GM23338 (cell line): Measurements from ENCODE around the gene LTB4R. TPM values are rescaled to one million over a fixed set of nuclear protein-coding genes. Genes with fewer than 3 reads are reported as not detected.

Source experiments
- ATAC-seq: fragments of 200-7000 bp; cut with Tn5 transposase; 3 replicates; pipeline ENCODE4 v1.9.1; 2020
- DNase-seq: peaks from one replicate; pipeline ENCODE4 v3.0.0-alpha.2; 2015; ENCODE audit warnings: low spot score
- H2AFZ ChIP-seq: fragments of 200-600 bp; sonication (generic); 2 replicates; pipeline ENCODE4 v1.8.0; 2016; ENCODE audit warnings: antibody characterized with exemption, mild to moderate bottlenecking, moderate library complexity
- H3F3A ChIP-seq: fragments of 200-600 bp; sonication (generic); replicated peaks from 2 replicates; pipeline ENCODE4 v1.8.0; 2017; ENCODE audit warnings: antibody characterized with exemption, mixed run types, low read depth
- H3K27ac ChIP-seq: fragments of 200-600 bp; sonication (generic); 2 replicates; pipeline ENCODE4 v1.6.1; 2016; ENCODE audit warnings: low read depth
- H3K27me3 ChIP-seq: fragments of 200-600 bp; sonication (generic); 2 replicates; pipeline ENCODE4 v1.8.0; 2016; ENCODE audit warnings: mild to moderate bottlenecking, mixed run types, moderate library complexity; ENCODE audit not compliant: insufficient read depth
- H3K36me3 ChIP-seq: fragments of 200-600 bp; sonication (generic); 2 replicates; pipeline ENCODE4 v1.8.0; 2016; ENCODE audit warnings: mild to moderate bottlenecking; ENCODE audit not compliant: insufficient read depth
- H3K4me1 ChIP-seq: fragments of 200-600 bp; sonication (generic); 2 replicates; pipeline ENCODE4 v1.8.0; 2016; ENCODE audit warnings: mild to moderate bottlenecking, moderate library complexity; ENCODE audit not compliant: insufficient read depth
- H3K4me2 ChIP-seq: fragments of 200-600 bp; sonication (generic); 2 replicates; pipeline ENCODE4 v1.7.1; 2017; ENCODE audit warnings: mixed run types
- H3K4me3 ChIP-seq: fragments of 200-600 bp; sonication (generic); 2 replicates; pipeline ENCODE4 v1.6.1; 2016; ENCODE audit warnings: mixed run types
- H3K79me2 ChIP-seq: fragments of 200-600 bp; sonication (generic); replicated peaks from 2 replicates; pipeline ENCODE4 v1.8.0; 2017; ENCODE audit warnings: mild to moderate bottlenecking; ENCODE audit not compliant: insufficient read depth
- H3K9me2 ChIP-seq: fragments of 200-600 bp; sonication (generic); 2 replicates; pipeline ENCODE4 v1.8.0; 2017; ENCODE audit not compliant: insufficient read depth
- H4K20me1 ChIP-seq: fragments of 200-600 bp; sonication (generic); replicated peaks from 2 replicates; pipeline ENCODE4 v1.8.0; 2017; ENCODE audit warnings: mild to moderate bottlenecking; ENCODE audit not compliant: insufficient read depth
- H3K27ac Mint-ChIP-seq: 2 replicates; pipeline ENCODE4 v1.8.0; 2020; ENCODE audit warnings: inconsistent platforms, mild to moderate bottlenecking, moderate library complexity, mixed read lengths
- H3K27me3 Mint-ChIP-seq: 3 replicates; pipeline ENCODE4 v1.8.0; 2022; ENCODE audit warnings: low read depth, mild to moderate bottlenecking, moderate library complexity, mixed read lengths, inconsistent platforms; ENCODE audit not compliant: insufficient read depth, poor library complexity
- H3K36me3 Mint-ChIP-seq: 3 replicates; pipeline ENCODE4 v1.8.0; 2021; ENCODE audit warnings: low read depth, mild to moderate bottlenecking, inconsistent platforms, moderate library complexity, mixed read lengths
- H3K4me1 Mint-ChIP-seq: 3 replicates; pipeline ENCODE4 v1.8.0; 2020; ENCODE audit warnings: mild to moderate bottlenecking, inconsistent platforms, mixed read lengths
- H3K4me3 Mint-ChIP-seq: 3 replicates; pipeline ENCODE4 v1.8.0; 2021; ENCODE audit warnings: moderate library complexity, mild to moderate bottlenecking, inconsistent platforms, mixed read lengths
- H3K9me3 Mint-ChIP-seq: 3 replicates; pipeline ENCODE4 v1.8.0; 2020; ENCODE audit warnings: moderate library complexity, mild to moderate bottlenecking, inconsistent platforms, mixed read lengths
- CREB1 ChIP-seq: fragments of 250-450 bp; sonication (Bioruptor Pico); IDR thresholded peaks from 2 replicates; pipeline ENCODE4 v1.5.0; 2020; ENCODE audit warnings: low read depth, mild to moderate bottlenecking, moderate library complexity
- ETS1 ChIP-seq: IDR thresholded peaks from 2 replicates; pipeline ENCODE4 v1.6.1; 2016; ENCODE audit warnings: antibody characterized with exemption
- EZH2 ChIP-seq: fragments of 200-600 bp; sonication (generic); IDR thresholded peaks from one replicate; pipeline ENCODE4 v1.8.0; 2017; ENCODE audit warnings: antibody characterized with exemption, mild to moderate bottlenecking, low read depth; ENCODE audit not compliant: unreplicated experiment
- EZH2phosphoT487 ChIP-seq: fragments of 200-600 bp; sonication (generic); IDR thresholded peaks from one replicate; pipeline ENCODE4 v1.8.1; 2018; ENCODE audit warnings: antibody characterized with exemption; ENCODE audit not compliant: unreplicated experiment
- JUNB ChIP-seq: IDR thresholded peaks from one replicate; pipeline ENCODE4 v1.6.1; 2016; ENCODE audit warnings: antibody characterized with exemption; ENCODE audit not compliant: unreplicated experiment
- NANOG ChIP-seq: IDR thresholded peaks from 2 replicates; pipeline ENCODE4 v1.6.1; 2016; ENCODE audit warnings: antibody characterized with exemption, borderline replicate concordance
- POLR2AphosphoS5 ChIP-seq: IDR thresholded peaks from 2 replicates; pipeline ENCODE4 v1.6.1; 2016; ENCODE audit warnings: antibody characterized with exemption, low read depth
- STAT1 ChIP-seq: IDR thresholded peaks from one replicate; pipeline ENCODE4 v1.6.1; 2016; ENCODE audit warnings: antibody characterized with exemption; ENCODE audit not compliant: unreplicated experiment
- ZNF114 ChIP-seq: fragments of 250-450 bp; sonication (Bioruptor Pico); IDR thresholded peaks from 2 replicates; pipeline ENCODE4 v1.5.0; 2020; ENCODE audit warnings: mild to moderate bottlenecking, moderate library complexity
- ZNF331 ChIP-seq: fragments of 250-450 bp; sonication (Bioruptor Pico); IDR thresholded peaks from 2 replicates; pipeline ENCODE4 v1.5.0; 2020; ENCODE audit warnings: low read depth, mild to moderate bottlenecking, moderate library complexity
- ZNF462 ChIP-seq: fragments of 250-450 bp; sonication (Bioruptor Pico); IDR thresholded peaks from 2 replicates; pipeline ENCODE4 v1.5.0; 2020; ENCODE audit warnings: mild to moderate bottlenecking, moderate library complexity
- polyA plus RNA-seq: library from polyadenylated mRNA; unstranded; fragments of >200 nt; fragmentation: Nextera tagmentation; extraction: Ambion mirVana; gene quantifications from 2 replicates; pipeline ENCODE4 v1.2.1, GENCODE V29; 2016
- total RNA-seq: library from RNA; depleted of rRNA; stranded (reverse); fragments of >200 nt; shearing (Covaris generic); gene quantifications from 2 replicates; pipeline ENCODE4 v1.2.3, GENCODE V29; 2014
- TF ChIP-seq, protein P1 (sequence below): IDR thresholded peaks from one replicate; pipeline ENCODE4 v1.6.1; 2018; ENCODE audit warnings: antibody characterized with exemption; ENCODE audit not compliant: unreplicated experiment

The LTB4R gene
- total and polyA plus RNA-seq, 2 experiments from 2014 or later: 2.1 to 4.7 TPM

DNA sequence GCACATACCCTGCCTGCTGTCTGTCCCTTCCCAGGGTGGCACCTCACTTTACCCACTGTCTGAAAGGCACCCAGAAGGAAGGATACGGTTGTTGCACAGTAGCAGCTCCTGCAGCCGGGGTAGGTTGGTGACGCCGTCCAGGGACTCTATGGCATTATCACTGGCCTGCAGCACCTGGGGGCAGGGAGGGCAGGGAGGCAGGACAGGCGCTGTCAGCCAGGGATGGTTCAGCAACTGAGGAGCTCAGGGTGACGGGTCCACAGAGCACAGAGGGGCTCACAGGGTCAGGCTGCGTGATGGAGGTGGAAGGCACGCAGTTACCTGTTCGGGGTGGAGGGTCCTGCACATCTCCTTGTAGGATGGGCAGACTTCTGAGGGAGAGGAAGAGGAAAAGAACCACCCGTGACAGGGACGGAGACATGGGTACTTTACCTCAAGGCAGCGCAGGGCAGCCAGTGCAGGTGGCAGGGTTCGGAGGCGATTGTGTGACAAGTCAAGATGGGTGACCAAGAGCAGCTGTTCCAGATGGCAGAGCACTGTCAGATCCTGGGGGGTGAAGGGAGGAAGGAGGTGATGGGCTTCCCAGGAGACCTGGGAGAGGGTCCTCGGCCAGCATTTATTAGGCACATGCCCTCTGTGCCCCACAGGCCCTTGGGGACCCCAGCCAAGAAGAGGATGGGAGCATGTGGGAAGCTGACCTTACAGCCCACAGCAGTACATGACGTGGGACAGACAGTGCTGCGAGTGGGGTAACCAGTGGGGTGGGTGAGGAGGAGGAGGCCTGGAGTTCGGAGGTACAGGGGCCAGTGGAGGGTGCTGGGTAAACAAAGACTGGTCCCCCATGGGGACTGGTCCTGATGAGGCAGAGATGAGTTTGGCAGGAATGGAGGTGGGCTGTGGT is 44.7 kb upstream of the LTB4R start (continued):
- no peak for TF ChIP-seq POLR2AphosphoS5
- no peak for TF ChIP-seq NANOG

DNA sequence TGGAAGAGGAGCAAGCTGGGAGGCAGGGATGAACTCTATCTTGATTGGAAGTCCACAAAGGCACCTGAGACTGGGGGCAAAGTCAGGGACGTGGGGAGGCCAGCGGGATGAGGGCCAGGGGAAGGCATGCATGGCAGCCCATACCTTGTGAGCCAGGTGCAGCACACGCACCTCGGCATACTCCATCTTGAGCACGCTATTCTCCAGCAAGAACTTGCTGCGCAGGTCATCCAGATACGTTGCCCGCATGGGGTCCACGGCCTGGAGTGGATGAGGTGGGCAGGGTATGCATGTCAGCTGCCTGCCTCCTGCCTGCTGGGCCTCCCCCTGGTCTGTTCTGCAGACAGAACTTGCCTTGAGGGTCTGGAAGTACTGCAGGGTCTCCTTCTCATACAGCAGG is 43.8 kb upstream of the LTB4R start:
- no peak overlapping the region for H2AFZ ChIP-seq
- H3K4me1 Mint-ChIP-seq: peaks cover 12% of the 10 kb centered on the region
- ATAC-seq (no peak), DNase-seq (no peak)
- no peaks in the 10 kb centered on the region for H4K20me1 ChIP-seq
- H3F3A ChIP-seq: peaks cover 10% of the 10 kb centered on the region; the same call in 1 of the 2 replicates
- H3K27me3 Mint-ChIP-seq: peaks cover 7% of the 10 kb centered on the region
- H3K36me3 ChIP-seq: no peaks in the 10 kb centered on the region
- no peaks in the 10 kb centered on the region for H3K27me3 ChIP-seq
- no peak overlapping the region for H3K4me3 ChIP-seq
- H3K4me2 ChIP-seq: no peak overlapping the region
- no peaks in the 10 kb centered on the region; the same call in 1 of the 2 replicates for H3K79me2 ChIP-seq
- no peak overlapping the region; the same call in 2 of the 3 replicates for H3K4me3 Mint-ChIP-seq
- H3K9me2 ChIP-seq: no peaks in the 10 kb centered on the region
- no peaks in the 10 kb centered on the region; the same call in 2 of the 3 replicates for H3K9me3 Mint-ChIP-seq
- H3K4me1 ChIP-seq: peaks cover 11% of the 10 kb centered on the region
- peaks cover 6% of the 10 kb centered on the region; the same call in 2 of the 3 replicates for H3K36me3 Mint-ChIP-seq
- no peak overlapping the region for H3K27ac ChIP-seq
- no peak overlapping the region for H3K27ac Mint-ChIP-seq
- TF ChIP-seq ZNF462: no peak
- TF ChIP-seq POLR2AphosphoS5: no peak
- TF ChIP-seq EZH2phosphoT487: no peak
- TF ChIP-seq STAT1: no peak
- no peak for TF ChIP-seq JUNB
- TF ChIP-seq CREB1 (CRISPR knock-in tag): no peak
- TF ChIP-seq NANOG: no peak
- TF ChIP-seq ZNF114 (CRISPR knock-in tag): no peak
- TF ChIP-seq, protein P1, sequence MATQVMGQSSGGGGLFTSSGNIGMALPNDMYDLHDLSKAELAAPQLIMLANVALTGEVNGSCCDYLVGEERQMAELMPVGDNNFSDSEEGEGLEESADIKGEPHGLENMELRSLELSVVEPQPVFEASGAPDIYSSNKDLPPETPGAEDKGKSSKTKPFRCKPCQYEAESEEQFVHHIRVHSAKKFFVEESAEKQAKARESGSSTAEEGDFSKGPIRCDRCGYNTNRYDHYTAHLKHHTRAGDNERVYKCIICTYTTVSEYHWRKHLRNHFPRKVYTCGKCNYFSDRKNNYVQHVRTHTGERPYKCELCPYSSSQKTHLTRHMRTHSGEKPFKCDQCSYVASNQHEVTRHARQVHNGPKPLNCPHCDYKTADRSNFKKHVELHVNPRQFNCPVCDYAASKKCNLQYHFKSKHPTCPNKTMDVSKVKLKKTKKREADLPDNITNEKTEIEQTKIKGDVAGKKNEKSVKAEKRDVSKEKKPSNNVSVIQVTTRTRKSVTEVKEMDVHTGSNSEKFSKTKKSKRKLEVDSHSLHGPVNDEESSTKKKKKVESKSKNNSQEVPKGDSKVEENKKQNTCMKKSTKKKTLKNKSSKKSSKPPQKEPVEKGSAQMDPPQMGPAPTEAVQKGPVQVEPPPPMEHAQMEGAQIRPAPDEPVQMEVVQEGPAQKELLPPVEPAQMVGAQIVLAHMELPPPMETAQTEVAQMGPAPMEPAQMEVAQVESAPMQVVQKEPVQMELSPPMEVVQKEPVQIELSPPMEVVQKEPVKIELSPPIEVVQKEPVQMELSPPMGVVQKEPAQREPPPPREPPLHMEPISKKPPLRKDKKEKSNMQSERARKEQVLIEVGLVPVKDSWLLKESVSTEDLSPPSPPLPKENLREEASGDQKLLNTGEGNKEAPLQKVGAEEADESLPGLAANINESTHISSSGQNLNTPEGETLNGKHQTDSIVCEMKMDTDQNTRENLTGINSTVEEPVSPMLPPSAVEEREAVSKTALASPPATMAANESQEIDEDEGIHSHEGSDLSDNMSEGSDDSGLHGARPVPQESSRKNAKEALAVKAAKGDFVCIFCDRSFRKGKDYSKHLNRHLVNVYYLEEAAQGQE: no peak
- no peak for TF ChIP-seq ETS1
- no peak for TF ChIP-seq ZNF331 (CRISPR knock-in tag)
- TF ChIP-seq EZH2: no peak
